Esophagus squamous epithelium (tissue), 5 donors: Measurements from ENCODE around the gene MCEE. TPM values are rescaled to one million over a fixed set of nuclear protein-coding genes. Genes with fewer than 3 reads are reported as not detected.
A peak's percentile ranks its signal among the peaks of the same experiment; 100 is the strongest.

Source experiments
- DNase-seq: peaks from one replicate; lab custom pipeline; 2025; lab: John Stamatoyannopoulos, UW
- H3K27ac ChIP-seq, 4 donors: fragments of 200-600 bp; sonication (generic); one replicate each; pipeline ENCODE4 v1.5.1; 2016 to 2019; ENCODE audit warnings: mild to moderate bottlenecking in 1 of 4
- H3K27me3 ChIP-seq, 4 donors: fragments of 200-600 bp; sonication (generic); 1 replicate in 3 of 4; 2 replicates in 1 of 4; pipeline versions ENCODE4 v1.5.1 to v1.6.0; 2017 to 2021; ENCODE audit warnings: antibody characterized with exemption in 1 of 4
- H3K36me3 ChIP-seq, 3 donors: fragments of 200-600 bp; sonication (generic); one replicate each; pipeline ENCODE4 v1.5.1; 2016 to 2019
- H3K4me1 ChIP-seq, 3 donors: fragments of 200-600 bp; sonication (generic); one replicate each; pipeline ENCODE4 v1.5.1; 2017 to 2019
- H3K4me3 ChIP-seq, 4 donors: fragments of 200-600 bp; sonication (generic); 1 replicate in 3 of 4; 2 replicates in 1 of 4; pipeline ENCODE4 v1.5.1; 2016 to 2019; ENCODE audit warnings: mild to moderate bottlenecking in 2 of 4, moderate library complexity in 1 of 4
- H3K9me3 ChIP-seq, 3 donors: fragments of 200-600 bp; sonication (generic); one replicate each; pipeline ENCODE4 v1.5.1; 2016 to 2019
- POLR2A ChIP-seq, 4 donors: fragments of 450-650 bp; IDR thresholded peaks; one replicate each; pipeline ENCODE4 v1.6.1; 2017; ENCODE audit warnings: antibody characterized with exemption in 4 of 4, mild to moderate bottlenecking in 4 of 4, moderate library complexity in 3 of 4
- WGBS, 2 donors: methylation state at CpG; one replicate each; pipeline ENCODE4 v1.1.5; 2018; 5-methylcytosine and 5-hydroxymethylcytosine counted together
- intact Hi-C: fragments of 100-400 bp; cut with DNase I; formaldehyde crosslinking; loops from one replicate; pipeline ENCODE4 v1.15.0; 2022
- total RNA-seq, 4 donors: library from RNA; depleted of rRNA; stranded (reverse); fragments of >200 nt; gene quantifications; one replicate each; pipeline ENCODE4 v1.1.0, GENCODE V29; 2016
- TF ChIP-seq, protein P1 (sequence below), 6 experiments: fragments of 450-650 bp in 4 of 6; fragments of 200-600 bp in 2 of 6; sonication (generic) in 2 of 6; IDR thresholded peaks; one replicate each; pipeline ENCODE4 v1.5.1; 2016 to 2019; ENCODE audit warnings: antibody characterized with exemption in 6 of 6, mild to moderate bottlenecking in 4 of 6, moderate library complexity in 4 of 6
- donor health status: DM: yes; HTN: yes; CAD: no.

Gene MCEE
- total RNA-seq, 4 donors from 2014 or later: 18.9 to 26.5 (median 21.6) TPM

DNA sequence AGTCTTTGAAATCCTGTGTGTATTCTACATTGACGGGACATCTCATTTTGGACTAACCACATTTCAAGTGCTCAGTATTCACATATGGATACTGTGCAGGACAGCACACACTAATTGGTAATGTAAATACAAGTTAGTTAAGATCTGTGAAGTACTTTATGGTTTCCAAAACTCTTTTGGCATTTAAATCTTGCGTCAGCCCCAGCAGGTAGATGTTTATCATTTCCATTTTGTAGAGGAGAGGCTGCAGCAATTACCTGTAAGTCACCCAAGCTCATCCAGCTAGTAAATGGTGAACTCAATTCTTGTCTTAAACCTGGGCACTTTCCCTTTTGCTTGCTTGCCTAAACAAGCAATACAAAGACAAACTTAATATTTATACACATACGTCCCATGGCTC is 63.2 kb downstream of the MCEE start:
- Histone ChIP-seq H3K4me3 (no peak overlapping the region), H3K27me3 (no peaks in the 10 kb centered on the region), H3K36me3 (no peaks in the 10 kb centered on the region), H3K4me1 (peaks cover 40 to 80% (median 44%) of the 10 kb centered on the region in 3 donors), H3K9me3 (no peaks in the 10 kb centered on the region), H3K27ac (peak overlapping the region in 2 of 4 donors; percentile 2 to 91)
- intact Hi-C loops: no loop called here
- TF ChIP-seq, protein P1, sequence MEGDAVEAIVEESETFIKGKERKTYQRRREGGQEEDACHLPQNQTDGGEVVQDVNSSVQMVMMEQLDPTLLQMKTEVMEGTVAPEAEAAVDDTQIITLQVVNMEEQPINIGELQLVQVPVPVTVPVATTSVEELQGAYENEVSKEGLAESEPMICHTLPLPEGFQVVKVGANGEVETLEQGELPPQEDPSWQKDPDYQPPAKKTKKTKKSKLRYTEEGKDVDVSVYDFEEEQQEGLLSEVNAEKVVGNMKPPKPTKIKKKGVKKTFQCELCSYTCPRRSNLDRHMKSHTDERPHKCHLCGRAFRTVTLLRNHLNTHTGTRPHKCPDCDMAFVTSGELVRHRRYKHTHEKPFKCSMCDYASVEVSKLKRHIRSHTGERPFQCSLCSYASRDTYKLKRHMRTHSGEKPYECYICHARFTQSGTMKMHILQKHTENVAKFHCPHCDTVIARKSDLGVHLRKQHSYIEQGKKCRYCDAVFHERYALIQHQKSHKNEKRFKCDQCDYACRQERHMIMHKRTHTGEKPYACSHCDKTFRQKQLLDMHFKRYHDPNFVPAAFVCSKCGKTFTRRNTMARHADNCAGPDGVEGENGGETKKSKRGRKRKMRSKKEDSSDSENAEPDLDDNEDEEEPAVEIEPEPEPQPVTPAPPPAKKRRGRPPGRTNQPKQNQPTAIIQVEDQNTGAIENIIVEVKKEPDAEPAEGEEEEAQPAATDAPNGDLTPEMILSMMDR (IDR thresholded peaks at IDR 0.05): no peak
- no peak for TF ChIP-seq POLR2A (IDR thresholded peaks at IDR 0.05)
- DNase-seq: no peak
- WGBS, 2 donors: 51 to 52% methylated on average over 3 of the region's 3 CpGs

DNA sequence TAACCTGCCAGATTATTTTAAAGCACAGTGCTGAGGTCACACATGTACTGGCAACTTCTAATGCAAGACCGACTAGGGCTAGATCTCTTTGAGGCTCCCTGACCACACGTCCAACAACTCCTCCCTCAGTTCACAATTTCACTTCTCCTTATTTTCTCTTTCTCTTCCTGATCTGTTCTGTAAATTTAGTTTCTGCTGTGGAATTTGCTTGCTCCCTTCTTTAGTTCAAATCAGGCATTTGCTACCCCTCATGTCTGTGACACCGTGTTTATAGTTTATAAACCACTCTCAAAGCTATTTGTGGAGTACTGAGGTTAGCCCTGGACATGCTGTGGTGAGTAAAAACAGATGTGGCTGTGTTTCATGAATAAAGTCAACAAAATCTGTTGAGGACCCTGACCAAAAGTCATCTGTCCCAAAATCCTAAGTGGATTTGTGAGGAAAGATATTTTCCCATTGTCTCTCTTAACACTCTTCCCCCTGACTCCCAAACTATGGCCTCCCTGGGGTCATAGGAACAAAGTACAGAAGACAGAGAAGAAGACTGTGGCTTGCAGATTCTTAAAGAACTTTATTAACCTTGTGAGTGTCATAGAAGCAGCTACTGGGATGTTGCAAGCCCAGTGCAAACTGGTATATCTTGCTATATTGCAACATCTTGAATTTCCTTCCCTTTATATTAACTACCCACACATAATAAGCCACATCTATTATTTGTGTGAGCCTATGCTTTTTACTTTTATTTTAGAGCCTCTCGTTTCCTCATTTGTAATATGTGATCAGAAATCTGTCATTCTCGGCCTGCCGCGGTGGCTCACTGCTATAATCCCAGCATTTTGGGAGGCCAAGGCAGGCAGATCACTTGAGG is 65.0 kb downstream of the MCEE start:
- WGBS, 2 donors: 29 to 31% methylated on average over 7 of the region's 7 CpGs
- no peaks in the 10 kb centered on the region for H3K27me3 ChIP-seq
- H3K36me3 ChIP-seq: no peaks in the 10 kb centered on the region
- intact Hi-C loops: no loop called here
- peaks cover 22 to 77% (median 25%) of the 10 kb centered on the region in 3 donors for H3K4me1 ChIP-seq
- TF ChIP-seq POLR2A (IDR thresholded peaks at IDR 0.05): peak in 1 of 4 donors; percentile 40
- TF ChIP-seq, protein P1 (IDR thresholded peaks at IDR 0.05): no peak
- H3K9me3 ChIP-seq: no peaks in the 10 kb centered on the region
- no peak for DNase-seq
- no peak overlapping the region for H3K4me3 ChIP-seq
- H3K27ac ChIP-seq: peak overlapping the region; percentile 53 to 88 (median 66)

DNA sequence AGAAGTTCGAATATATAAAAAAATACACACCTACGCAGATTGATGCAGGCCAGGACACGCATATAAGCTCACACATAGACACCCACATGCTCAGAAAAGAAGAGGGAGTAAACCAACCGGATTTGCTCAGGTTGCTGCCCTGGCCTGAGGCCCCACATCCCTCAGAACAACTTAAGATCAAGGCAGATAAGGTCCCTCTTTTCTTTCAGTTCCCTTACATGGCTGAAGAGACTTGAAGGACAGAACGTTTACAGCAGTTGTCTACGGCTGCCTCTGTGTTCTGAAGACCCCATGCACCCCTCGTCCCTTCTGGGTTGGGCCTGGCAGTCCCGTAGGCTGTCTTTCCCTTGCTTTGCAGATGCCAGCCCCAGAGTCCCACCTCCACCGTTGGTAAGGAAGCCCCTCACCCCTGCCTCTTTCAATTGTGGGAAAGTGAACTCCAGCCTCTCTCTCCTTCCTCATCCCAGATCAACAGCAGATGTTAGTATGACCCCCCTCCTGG is 65.9 kb downstream of the MCEE start:
- Histone ChIP-seq H3K4me1 (peaks cover 14 to 68% (median 18%) of the 10 kb centered on the region in 3 donors), H3K27ac (peak overlapping the region; percentile 53 to 88 (median 66)), H3K36me3 (no peaks in the 10 kb centered on the region), H3K9me3 (no peaks in the 10 kb centered on the region), H3K27me3 (no peaks in the 10 kb centered on the region), H3K4me3 (peak overlapping the region in 1 of 4 donors; percentile 31)
- intact Hi-C loops: no loop called here
- no peak for DNase-seq
- no peak for TF ChIP-seq POLR2A (IDR thresholded peaks at IDR 0.05)
- TF ChIP-seq, protein P1 (IDR thresholded peaks at IDR 0.05): no peak
- 19 to 37% methylated on average over 9 of the region's 9 CpGs for WGBS, 2 donors

DNA sequence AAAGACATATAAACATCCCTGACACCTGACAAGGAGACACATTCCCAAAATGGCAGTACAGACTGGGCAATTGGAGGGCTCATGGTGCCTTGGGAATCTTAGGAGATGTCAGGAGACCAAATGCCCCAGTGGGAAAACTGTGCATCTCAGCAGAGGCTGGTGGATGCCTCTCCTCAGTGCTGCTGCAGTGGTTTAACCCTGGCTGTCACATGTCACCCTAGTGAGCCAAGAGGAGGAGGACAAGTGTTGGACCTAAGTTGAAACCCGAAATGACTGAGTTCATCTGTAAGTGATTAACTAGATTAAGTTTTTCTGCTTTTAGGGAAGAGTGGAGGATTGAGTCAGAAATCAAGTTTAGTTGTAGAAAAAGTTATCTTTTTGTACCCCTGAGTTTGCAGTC is 66.8 kb downstream of the MCEE start:
- Histone ChIP-seq H3K27ac (peak overlapping the region; percentile 8 to 88 (median 62)), H3K27me3 (no peaks in the 10 kb centered on the region), H3K4me1 (peaks cover 12 to 64% (median 18%) of the 10 kb centered on the region in 3 donors), H3K9me3 (no peaks in the 10 kb centered on the region), H3K36me3 (no peaks in the 10 kb centered on the region), H3K4me3 (no peak overlapping the region)
- TF ChIP-seq, protein P1 (IDR thresholded peaks at IDR 0.05): no peak
- TF ChIP-seq POLR2A (IDR thresholded peaks at IDR 0.05): no peak
- no peak for DNase-seq
- 25 to 57% methylated on average over 1 of the region's 1 CpG for WGBS, 2 donors
- intact Hi-C loops: no loop called here

DNA sequence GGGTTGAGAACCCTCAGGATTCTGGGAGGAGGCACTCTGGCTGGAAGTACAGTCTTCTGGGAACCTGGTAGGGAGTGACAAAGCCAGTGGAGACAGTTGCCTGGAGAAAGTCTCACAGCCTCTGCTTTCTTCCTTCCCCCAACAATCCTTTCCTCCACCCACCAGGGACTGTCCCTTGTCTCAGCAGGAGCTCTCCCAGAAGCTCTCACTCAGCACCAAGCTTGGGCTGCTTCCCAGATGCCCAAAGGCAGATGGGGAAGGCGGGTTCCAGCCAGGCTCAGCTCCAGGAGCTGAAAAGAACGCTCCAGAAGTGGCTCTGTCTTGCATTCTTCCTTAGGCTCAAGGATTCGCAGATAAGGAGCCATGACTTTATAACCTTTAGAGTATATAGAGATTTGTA is 69.2 kb downstream of the MCEE start:
- peaks cover 6 to 50% (median 15%) of the 10 kb centered on the region in 3 donors for H3K4me1 ChIP-seq
- DNase-seq: no peak
- H3K4me3 ChIP-seq: no peak overlapping the region
- intact Hi-C loops: no loop called here
- TF ChIP-seq, protein P1 (IDR thresholded peaks at IDR 0.05): no peak
- TF ChIP-seq POLR2A (IDR thresholded peaks at IDR 0.05): no peak
- H3K36me3 ChIP-seq: no peaks in the 10 kb centered on the region
- no peak overlapping the region for H3K27ac ChIP-seq
- H3K9me3 ChIP-seq: no peaks in the 10 kb centered on the region
- 23 to 54% methylated on average over 3 of the region's 3 CpGs for WGBS, 2 donors
- no peaks in the 10 kb centered on the region for H3K27me3 ChIP-seq
